CD4-positive, alpha-beta T cell treated with Interleukin-17A for 4 hours (primary cell): ENCODE data around the gene ITGAE.

Experiments
- DNase-seq: peaks from one replicate; pipeline ENCODE4 v3.0.0-alpha.2; 2020; ENCODE audit warnings: mixed read lengths

ITGAE gene

GRCh38 chr17:3690094-3690715 lies 110.8 kb downstream of the ITGAE start:
- DNase-seq: no peak

- DNase-seq: no peak
Observed at GRCh38 chr17:3689262-3690093, 111.5 kb downstream of the ITGAE start.

DNA sequence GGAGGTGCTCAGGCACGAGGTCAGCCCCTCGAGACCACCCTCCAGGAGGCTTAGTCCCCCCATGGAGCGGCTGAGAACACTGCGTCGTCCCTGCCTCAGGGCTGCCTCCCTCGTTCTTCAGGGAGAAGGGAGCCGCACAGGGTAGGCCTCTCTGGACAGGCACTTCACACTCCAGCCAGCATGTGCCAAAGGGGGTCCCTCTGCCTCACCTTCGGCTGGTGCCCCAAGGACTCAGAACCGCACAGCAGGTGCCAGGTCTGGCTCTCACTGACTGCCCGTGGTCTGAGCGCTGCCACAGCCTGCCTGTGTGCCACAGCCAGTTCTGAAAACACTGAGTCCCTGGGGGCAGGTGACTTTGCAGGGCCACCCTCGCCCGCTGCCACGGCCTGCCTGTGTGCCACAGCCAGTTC lies 112.1 kb downstream of the ITGAE start:
- DNase-seq: no peak

DNA sequence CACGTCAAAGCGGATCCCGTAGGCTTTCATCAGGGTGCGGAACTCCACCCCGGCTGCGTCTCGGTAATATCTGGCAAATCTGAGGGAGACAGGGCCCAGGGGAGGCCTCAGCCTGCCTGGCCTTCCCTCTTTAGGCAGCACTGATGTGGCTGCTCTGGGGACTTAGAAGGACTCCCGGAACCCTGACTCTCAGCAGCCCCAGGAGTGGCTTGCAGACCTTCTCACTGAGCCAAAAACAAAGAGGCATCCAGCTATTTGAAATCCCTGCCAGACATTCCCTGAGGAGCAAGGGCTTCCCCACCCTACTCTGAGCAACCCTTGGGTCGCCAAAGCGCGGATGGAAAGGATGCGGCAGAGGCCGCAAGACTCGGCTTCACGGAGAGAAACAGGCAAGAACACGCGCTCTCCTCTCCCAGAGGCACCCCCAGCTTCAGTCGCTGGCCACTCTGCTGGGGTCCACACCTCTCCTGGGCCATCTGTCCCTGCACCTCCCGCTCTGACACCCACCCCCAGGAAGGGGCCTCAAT lies 112.9 kb downstream of the ITGAE start:
- DNase-seq: no peak

- DNase-seq: no peak
Observed at GRCh38 chr17:3685174-3685573, 115.8 kb downstream of the ITGAE start.

- DNase-seq: peak; percentile 68
Observed at GRCh38 chr17:3683054-3683511, 117.9 kb downstream of the ITGAE start.

DNA sequence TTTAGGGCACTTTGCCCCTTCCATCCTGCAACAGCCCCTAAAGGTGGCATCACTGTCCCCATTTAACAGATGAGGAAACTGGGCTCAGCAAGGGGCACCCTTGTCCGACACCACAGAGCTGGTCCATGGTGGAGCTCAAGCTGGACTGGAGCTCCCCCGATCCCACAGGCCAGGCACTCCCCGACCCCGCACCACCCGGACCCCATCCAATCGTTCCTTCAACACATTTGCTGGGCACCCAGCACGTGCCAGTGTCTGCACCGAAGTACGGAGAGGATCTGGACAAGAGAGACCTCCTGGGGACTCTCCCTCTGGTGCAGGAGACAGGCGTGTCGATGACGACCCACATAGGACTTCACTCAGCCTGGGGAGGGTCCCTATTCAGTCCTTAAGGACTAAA lies 119.0 kb downstream of the ITGAE start:
- DNase-seq: no peak

DNA sequence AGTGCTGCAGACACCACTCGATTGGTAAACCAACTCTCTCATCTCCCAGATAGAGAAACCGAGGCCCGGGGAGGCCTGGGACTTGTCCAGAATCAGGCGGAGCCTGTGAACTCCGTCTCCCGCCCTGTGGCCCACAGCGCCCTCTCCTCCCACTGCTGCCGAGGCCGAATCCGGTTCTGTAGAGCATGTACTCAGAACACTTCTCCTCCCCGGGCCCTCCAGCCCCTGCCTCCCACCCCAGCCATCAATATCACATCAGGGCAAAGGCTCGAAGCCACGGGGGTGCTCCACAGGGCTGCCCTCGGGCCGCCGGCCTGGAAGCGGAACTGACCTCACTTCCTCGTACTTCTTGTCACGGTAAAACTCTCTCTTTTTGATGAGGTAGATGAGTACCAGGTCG lies 119.4 kb downstream of the ITGAE start:
- no peak for DNase-seq

GRCh38 chr17:3681057-3681456 lies 119.9 kb downstream of the ITGAE start:
- no peak for DNase-seq

- no peak for DNase-seq
Observed at GRCh38 chr17:3679531-3680126, 121.4 kb downstream of the ITGAE start.

GRCh38 chr17:3678821-3679530 lies 122.0 kb downstream of the ITGAE start:
- DNase-seq: no peak

DNA sequence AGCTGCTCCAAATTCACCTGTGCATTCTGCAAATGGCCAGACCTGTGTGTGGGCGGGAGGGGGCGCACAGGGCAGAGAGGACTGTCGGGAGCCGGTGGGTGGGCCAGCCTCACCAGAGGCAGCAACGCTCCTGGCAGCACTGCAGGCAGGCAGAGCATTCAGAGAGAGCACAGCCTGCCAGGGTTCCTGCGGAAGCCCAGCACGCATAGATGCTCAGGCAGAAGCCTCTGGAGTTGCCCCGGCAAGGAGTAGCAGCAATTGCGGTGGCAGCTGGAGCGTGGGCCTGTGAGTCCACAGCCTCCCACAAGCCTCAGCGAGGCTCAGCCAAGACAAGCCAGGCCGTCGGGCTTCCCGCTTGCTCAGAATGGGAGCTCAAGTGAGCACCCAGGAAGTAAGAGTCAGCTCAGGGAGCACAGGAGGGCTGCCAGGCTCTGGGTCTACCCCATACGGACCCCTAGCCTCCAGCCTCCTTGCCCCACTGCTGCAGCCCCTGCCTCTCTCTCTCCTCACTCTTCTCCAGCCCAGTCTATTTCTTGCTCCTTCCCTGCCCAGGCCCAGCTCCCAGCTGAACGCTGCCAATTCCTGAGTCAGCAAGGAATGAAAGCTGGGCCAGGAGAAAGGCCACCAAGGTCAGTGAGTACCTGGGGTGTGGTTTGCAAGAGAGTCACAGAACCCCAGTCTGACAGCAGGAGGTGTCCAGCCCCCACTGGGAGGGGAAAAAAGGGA lies 122.7 kb downstream of the ITGAE start:
- no peak for DNase-seq

- DNase-seq: no peak
Observed at GRCh38 chr17:3675886-3676285, 125.1 kb downstream of the ITGAE start.

DNA sequence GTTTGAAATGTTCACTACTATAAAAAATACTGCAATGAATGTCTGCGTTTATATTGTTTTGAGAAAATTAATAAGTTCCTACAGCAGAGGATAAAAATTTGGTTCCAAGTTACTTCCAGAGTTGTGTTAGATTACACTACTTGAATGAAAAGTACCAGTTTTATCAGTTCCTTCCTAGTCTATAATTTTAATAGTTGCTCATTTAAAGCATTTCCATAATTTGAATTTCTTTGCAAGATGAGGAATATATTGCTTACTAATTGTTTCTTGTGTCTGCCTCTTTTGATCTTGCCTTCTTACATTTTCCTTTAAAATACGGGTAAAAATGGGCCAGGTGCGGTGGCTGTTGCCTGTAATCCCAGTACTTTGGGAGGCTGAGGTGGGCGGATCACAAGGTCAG lies 128.4 kb downstream of the ITGAE start:
- DNase-seq: no peak

DNA sequence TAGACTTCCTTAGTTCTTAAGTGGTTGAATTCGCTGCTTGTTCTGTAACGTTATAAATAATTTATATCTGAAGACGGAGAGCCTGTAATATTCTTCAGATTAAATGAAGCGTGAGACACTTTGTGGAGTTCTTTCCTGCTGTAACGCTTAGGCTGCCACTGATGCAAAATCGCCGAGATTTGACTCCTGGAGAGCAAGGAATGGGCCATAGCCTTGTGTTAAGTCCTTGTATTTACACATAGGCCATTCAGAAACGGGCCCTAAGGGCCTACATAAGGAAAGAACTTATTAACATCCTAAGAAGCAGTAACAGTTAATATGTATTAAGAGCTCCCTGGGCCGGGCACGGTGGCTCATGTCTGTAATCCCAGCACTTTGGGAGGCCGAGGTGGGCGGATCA lies 131.4 kb downstream of the ITGAE start:
- no peak for DNase-seq

- DNase-seq: no peak
Observed at GRCh38 chr17:3669085-3669347, 132.0 kb downstream of the ITGAE start.

DNA sequence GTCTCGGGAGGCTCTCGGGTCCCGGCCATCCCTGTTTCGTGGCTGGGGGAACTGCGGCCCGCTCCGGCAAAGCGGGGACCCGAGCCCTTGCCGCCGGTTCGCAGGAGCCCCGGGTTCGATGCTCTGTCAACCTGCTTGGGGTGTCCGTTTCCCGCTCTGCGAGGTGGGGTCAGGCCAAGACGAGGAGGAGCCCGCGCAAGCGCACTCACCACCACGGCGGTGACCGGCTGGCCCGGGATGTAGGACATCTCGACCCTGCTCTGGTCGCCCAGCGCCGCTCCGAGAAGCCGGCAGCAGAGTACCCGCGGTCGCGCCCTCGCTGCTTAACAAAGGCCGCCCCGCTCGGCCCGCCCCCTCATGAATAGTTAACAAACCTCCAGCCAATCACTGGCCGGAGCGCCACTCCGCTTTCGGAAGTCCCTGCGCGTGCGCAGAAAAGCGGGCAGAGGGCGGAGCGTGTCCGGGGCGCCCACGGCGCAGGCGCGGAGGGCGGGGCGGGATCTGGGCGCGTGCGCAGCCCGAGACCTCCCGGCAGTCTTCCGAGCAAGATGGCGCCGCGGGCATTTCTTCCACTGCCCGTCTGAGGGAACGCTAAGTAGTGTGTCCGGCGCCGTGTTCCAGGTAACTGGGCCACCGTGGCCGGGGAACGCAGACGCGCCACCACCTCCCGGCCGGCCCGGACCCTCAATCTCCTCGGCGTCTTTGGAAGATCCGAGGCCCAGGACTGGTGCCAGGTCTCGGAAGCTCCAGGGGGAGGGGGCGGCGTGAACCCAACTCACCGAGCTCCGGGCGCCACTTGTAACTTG lies 132.5 kb downstream of the ITGAE start, which contains the start of the genes EMC6 and TAX1BP3:
Gene EMC6, plus strand, starts transcription at position 534 of the 806 bp plus-strand sequence. CDS start 335 bp downstream, outside the sequence.
Gene TAX1BP3, minus strand, starts transcription at position 300 of the 806 bp plus-strand sequence. Its CDS starts 52 bp downstream, at position 248.
- DNase-seq: peak; percentile 98

DNA sequence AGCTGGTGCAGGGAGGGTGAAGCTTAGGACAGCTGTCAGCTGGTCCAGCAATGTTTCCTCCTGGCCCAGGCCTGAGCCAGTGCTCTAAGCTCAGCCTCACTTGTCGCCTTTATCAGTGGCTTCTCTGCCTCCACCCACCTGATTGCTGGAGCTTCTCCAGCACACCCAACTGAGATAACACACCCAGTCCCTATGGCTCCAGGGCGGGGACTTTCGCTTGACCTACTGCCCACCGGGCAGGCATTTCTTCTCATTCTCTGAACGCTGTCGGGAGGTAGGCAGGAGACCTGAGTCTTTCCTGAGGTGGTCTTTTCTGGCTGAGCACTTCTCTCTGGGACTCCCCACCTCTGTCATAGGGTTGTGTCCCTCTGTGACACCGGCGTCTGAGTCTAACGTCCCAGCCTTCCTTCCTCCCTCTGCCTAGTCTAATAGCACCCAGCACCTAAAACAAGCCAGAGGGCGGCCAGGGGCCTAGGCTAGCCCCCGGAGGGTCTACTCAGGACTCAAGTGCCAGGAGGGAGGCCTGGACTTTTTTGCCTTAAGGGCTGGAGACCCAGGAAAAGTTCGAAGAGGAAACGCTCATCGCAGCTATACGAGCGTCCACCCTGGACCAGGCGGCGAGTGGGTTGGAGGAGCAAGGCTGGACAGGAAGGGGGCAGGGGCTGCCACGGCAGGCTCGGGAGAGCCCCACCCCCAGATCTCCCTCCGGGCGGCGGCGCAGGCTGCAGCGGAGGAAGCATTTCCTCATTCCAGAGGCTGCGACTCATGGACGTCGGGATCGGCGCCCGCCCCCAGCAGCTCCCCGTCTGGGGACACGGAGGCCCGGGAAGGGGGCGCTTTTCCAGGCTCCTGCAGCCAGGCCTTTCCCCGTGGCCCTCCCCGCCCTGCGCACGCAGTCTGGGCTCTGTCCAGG lies 133.4 kb downstream of the ITGAE start:
- peak; percentile 12 for DNase-seq

- DNase-seq: no peak
Observed at GRCh38 chr17:3666516-3666915, 134.5 kb downstream of the ITGAE start.

- DNase-seq: no peak
Observed at GRCh38 chr17:3665834-3666233, 135.2 kb downstream of the ITGAE start.
